ENCODE measurements around the gene TXNDC12. TPM values are rescaled to one million over a fixed set of nuclear protein-coding genes. Genes with fewer than 3 reads are reported as not detected.

The TXNDC12 gene
- total RNA-seq, 1 donor from 2014 or later = 37.4 TPM

DNA sequence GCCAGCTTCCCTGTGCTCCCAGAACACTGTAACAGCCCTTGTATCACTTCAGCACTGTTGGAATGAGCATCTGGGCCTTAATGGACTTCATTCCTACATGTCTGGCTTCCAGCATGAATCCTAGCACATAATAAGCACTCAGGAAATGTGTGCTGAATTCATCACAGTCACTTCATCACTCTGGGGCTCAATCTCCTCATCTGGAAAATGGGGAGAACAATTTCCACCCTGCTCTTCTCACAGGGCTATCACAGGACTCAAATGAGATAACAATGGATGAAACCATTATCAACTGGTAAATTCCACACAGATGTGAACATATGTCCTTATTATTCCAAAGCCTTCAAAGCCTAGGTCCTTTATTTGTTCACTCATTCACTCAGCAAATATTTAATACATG lies 76.9 kb downstream of the TXNDC12 start:
- Mint-ChIP-seq H3K9me3 (no peaks in the 10 kb centered on the region), H3K4me3 (no peak overlapping the region), H3K27ac (no peak overlapping the region), H3K27me3 (no peaks in the 10 kb centered on the region), H3K4me1 (peaks cover 2% of the 10 kb centered on the region), H3K36me3 (ENCODE audit: low read depth) (no peaks in the 10 kb centered on the region)
- no peak for DNase-seq
- intact Hi-C loops (cut with micrococcal nuclease) = no loop called here
- no peak for ATAC-seq (ENCODE audit: low read depth)
- CTCF ChIA-PET = no interaction called here
- TF ChIP-seq, protein P1, sequence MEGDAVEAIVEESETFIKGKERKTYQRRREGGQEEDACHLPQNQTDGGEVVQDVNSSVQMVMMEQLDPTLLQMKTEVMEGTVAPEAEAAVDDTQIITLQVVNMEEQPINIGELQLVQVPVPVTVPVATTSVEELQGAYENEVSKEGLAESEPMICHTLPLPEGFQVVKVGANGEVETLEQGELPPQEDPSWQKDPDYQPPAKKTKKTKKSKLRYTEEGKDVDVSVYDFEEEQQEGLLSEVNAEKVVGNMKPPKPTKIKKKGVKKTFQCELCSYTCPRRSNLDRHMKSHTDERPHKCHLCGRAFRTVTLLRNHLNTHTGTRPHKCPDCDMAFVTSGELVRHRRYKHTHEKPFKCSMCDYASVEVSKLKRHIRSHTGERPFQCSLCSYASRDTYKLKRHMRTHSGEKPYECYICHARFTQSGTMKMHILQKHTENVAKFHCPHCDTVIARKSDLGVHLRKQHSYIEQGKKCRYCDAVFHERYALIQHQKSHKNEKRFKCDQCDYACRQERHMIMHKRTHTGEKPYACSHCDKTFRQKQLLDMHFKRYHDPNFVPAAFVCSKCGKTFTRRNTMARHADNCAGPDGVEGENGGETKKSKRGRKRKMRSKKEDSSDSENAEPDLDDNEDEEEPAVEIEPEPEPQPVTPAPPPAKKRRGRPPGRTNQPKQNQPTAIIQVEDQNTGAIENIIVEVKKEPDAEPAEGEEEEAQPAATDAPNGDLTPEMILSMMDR (IDR thresholded peaks at IDR 0.05) = no peak
- POLR2A ChIA-PET = no interaction called here

DNA sequence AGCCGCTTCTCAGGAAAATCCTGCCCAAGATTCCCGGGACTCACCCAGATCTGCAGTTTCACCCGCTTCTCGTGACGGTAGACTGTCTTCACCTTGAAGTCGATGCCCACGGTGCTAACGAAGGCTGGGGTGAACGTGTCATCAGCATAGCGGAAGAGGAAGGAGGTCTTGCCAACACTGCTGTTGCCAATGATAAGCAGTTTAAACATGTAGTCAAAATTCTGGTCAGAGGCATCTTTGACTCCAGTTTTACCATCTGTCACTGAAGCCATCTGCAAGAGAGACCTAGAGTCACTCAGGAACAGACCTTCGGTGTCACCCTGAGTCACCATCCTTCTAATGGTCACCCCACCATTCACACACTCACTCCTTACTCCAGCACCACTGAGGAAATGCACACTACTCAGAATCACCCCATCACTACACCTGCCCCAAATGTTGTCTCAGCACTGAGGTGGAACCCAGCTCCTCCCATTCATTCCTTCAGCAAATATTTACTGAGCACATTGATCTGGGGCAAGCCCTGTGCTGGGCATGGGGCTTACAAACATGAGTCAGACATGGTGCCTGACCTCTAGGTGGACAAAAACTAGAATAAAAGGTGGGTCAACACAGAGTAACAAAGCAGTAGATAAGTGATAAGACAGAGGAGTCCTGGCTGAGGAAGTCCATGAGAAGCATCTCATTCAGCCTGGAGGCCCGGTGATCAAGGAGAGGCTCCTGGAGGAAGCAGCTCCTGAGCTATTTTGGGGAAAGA lies 78.0 kb downstream of the TXNDC12 start:
- Mint-ChIP-seq H3K9me3 (no peaks in the 10 kb centered on the region), H3K4me1 (peaks cover 2% of the 10 kb centered on the region), H3K36me3 (ENCODE audit: low read depth) (no peaks in the 10 kb centered on the region), H3K27me3 (no peaks in the 10 kb centered on the region), H3K4me3 (no peak overlapping the region), H3K27ac (no peak overlapping the region)
- TF ChIP-seq, protein P1 (IDR thresholded peaks at IDR 0.05) = no peak
- intact Hi-C loops (cut with micrococcal nuclease) = no loop called here
- POLR2A ChIA-PET = no interaction called here
- ATAC-seq (ENCODE audit: low read depth) = no peak
- no peak for DNase-seq
- CTCF ChIA-PET = no interaction called here

DNA sequence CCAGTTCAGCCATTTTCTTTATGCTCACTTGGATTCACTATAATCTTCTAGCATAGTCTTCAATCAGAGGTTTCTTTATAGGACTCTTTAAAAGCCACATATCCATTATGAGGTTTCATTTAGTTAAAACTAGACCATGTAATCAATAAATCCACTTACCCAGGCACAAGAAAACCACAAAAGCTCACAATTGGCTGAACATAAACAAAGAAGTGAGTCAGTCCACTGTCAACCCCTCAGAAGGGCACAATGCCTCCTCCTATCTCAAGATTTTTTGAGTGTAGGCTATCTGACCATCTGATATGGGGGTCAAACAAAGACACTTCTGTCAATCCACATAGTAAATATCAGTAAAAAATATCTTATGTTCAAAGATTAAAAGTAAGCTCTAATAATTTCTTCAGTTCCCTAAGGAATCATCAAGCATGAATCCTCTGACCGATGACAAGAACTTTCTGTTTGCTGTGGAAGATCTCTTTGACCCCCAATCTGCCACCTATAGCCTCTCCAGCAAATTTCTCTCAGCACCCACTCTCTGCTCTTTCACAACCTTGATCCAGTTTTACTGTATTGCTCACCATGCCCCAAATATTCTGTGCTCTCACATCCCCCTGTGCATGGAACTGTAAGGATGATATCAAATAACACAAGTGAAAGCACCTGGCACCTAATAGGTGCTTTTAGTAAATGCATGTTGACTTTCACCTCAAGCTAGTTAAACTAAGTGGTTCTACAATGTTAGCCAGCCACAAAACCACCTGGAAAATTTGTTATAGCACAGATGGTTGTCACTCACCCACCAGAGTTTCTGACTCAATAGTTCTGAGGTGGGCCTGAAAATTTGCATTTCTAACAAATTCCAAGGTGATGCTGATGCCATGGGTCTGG lies 81.2 kb downstream of the TXNDC12 start:
- ChIA-PET CTCF (no interaction called here), POLR2A (no interaction called here)
- H3K9me3 Mint-ChIP-seq = no peaks in the 10 kb centered on the region
- H3K27ac Mint-ChIP-seq = no peak overlapping the region
- H3K27me3 Mint-ChIP-seq = peaks cover 3% of the 10 kb centered on the region
- TF ChIP-seq, protein P1 (IDR thresholded peaks at IDR 0.05) = no peak
- H3K4me1 Mint-ChIP-seq = peaks cover 2% of the 10 kb centered on the region
- ATAC-seq (ENCODE audit: low read depth) (no peak), DNase-seq (no peak)
- H3K36me3 Mint-ChIP-seq (ENCODE audit: low read depth) = no peaks in the 10 kb centered on the region
- H3K4me3 Mint-ChIP-seq = no peak overlapping the region
- intact Hi-C loops (cut with micrococcal nuclease) = no loop called here

Other genes starting within 250 kb of the TXNDC12 start
- gene NRDC, start 176.5 kb downstream of the TXNDC12 start, total RNA-seq = 157 and 162 TPM in 2 replicates
- gene RAB3B, start 64.5 kb downstream of the TXNDC12 start, total RNA-seq = 0.02 TPM in 1 of 2 replicates, not detected in the other
- 18.4 and 18.8 TPM in 2 replicates for gene KTI12, start 21.4 kb downstream of the TXNDC12 start, total RNA-seq
- gene BTF3L4, start 1.1 kb upstream of the TXNDC12 start, total RNA-seq = 32.8 and 36.2 TPM in 2 replicates
- gene ZFYVE9, start 86.9 kb upstream of the TXNDC12 start, total RNA-seq = 3.2 and 3.3 TPM in 2 replicates